ENCODE data around the gene GLI3.

DNA sequence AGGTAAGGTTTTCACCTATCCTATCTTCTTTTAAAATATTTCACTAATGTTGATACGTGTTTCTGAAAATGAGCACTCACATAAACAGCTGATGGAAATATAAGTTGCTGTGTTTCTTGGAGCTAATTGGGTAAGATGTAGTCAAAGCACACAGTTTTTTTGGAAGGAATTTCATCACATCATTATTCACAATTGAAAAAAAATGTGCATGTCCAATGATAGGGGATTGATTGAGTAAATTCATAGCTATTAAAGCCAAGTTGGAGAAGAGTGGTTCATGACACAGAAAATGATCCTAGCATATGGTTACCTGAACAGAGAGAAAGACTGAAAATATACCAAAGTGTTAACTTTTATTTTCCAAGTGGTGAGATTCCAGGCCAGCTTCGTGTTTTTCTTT lies 29.6 kb downstream of the GLI3 start:
- TF ChIP-seq, protein P1, sequence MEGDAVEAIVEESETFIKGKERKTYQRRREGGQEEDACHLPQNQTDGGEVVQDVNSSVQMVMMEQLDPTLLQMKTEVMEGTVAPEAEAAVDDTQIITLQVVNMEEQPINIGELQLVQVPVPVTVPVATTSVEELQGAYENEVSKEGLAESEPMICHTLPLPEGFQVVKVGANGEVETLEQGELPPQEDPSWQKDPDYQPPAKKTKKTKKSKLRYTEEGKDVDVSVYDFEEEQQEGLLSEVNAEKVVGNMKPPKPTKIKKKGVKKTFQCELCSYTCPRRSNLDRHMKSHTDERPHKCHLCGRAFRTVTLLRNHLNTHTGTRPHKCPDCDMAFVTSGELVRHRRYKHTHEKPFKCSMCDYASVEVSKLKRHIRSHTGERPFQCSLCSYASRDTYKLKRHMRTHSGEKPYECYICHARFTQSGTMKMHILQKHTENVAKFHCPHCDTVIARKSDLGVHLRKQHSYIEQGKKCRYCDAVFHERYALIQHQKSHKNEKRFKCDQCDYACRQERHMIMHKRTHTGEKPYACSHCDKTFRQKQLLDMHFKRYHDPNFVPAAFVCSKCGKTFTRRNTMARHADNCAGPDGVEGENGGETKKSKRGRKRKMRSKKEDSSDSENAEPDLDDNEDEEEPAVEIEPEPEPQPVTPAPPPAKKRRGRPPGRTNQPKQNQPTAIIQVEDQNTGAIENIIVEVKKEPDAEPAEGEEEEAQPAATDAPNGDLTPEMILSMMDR (IDR thresholded peaks at IDR 0.05) = no peak
- TF ChIP-seq POLR2A (IDR thresholded peaks at IDR 0.05) = no peak

Data from stomach (tissue), 4 donors.